Astrocyte of the spinal cord (primary cell): ENCODE measurements around the gene RALA.

Source experiments
- DNase-seq: peaks from one replicate; pipeline ENCODE4 v3.0.0; 2011; ENCODE audit warnings: low read depth, low spot score
- H3K4me3 ChIP-seq: 2 replicates; pipeline ENCODE4 v1.5.1; 2011; ENCODE audit warnings: low read depth, mild to moderate bottlenecking, low read length, moderate library complexity
- in situ Hi-C: cut with HindIII; loops from 2 replicates; pipeline ENCODE4 v1.10.0; 2017; ENCODE audit warnings: low sequenced_read_pairs
- TF ChIP-seq, protein P1 (sequence below): IDR thresholded peaks from 2 replicates; pipeline ENCODE4 v1.5.1; 2012; ENCODE audit warnings: low read depth, mild to moderate bottlenecking, low read length, inconsistent platforms

RALA gene

DNA sequence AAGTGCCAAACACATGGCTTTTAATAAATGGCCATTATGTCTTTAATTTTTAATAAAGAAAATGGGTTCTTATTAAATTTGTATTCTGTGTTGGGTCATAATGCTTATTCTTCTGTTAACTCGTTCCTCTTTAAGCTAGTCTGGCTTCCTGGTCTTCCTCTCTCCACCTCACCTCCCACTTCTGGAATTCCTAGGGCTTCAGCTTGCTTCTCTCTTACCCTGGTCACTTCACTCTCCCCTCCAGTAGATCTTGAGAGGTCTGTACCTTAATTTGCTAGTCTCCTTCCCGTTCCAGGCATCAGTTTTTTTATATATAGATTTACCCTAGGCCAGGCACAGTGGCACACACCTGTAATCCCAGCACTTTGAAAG, 111.2 kb downstream of the RALA start:
- TF ChIP-seq, protein P1, sequence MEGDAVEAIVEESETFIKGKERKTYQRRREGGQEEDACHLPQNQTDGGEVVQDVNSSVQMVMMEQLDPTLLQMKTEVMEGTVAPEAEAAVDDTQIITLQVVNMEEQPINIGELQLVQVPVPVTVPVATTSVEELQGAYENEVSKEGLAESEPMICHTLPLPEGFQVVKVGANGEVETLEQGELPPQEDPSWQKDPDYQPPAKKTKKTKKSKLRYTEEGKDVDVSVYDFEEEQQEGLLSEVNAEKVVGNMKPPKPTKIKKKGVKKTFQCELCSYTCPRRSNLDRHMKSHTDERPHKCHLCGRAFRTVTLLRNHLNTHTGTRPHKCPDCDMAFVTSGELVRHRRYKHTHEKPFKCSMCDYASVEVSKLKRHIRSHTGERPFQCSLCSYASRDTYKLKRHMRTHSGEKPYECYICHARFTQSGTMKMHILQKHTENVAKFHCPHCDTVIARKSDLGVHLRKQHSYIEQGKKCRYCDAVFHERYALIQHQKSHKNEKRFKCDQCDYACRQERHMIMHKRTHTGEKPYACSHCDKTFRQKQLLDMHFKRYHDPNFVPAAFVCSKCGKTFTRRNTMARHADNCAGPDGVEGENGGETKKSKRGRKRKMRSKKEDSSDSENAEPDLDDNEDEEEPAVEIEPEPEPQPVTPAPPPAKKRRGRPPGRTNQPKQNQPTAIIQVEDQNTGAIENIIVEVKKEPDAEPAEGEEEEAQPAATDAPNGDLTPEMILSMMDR, result no peak
- in situ Hi-C loops, result no loop called here
- no peak overlapping the region for H3K4me3 ChIP-seq
- DNase-seq, result no peak

DNA sequence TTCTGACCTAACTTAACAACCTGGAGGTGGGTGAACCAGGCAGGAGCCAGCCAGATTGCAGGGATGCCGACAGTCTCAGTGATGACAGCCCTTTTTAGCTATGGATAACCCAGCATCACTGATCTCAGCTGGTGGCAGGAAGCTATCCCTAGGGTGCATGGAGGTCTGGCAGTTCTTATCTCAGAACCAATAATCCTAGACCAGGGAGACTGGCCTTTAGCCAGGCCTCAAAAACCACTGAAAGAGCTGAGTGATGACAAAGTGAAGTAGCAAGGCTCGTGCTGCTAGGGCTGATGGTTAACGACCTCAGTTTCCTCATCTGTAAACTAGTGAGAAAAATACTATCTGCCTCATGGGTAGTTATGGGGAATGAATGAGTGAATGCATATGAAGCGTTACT, 112.5 kb downstream of the RALA start:
- in situ Hi-C loops, result no loop called here
- DNase-seq, result peak; percentile 42
- TF ChIP-seq, protein P1, result no peak
- no peak overlapping the region for H3K4me3 ChIP-seq

DNA sequence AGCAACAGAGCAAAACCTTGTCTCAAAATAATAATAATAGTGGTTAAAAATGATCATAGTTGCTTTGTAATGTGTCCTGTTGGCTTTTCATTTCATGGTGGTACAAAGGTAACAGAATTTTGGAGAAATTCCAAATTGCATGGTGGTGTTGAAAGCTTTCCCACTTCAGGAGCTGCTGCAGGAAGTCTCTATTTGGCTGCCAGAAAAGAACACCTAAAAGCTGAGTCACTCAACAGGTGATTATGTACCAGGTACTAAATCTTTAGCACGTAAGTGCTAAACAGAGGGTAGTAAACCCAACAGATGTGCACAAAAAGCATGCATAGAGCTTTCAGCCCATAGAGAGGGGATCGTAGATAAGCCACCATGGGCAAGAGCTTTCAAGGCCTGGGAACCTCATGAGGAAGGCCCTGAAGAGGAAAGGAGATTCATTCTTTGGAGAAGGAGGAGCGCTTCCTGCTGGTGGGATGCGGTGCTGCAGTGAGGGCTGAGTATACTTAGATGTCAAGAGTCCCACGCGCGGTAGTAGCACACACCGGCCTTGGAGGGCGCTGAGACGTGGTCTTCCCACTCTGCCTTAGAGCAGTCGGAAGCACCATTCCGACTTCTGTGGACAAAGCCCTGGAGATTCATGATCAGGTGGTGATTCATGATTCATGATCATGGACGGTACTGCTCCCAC, 118.7 kb downstream of the RALA start:
- TF ChIP-seq, protein P1, result peak; percentile 63
- no peak overlapping the region for H3K4me3 ChIP-seq
- peak; percentile 37 for DNase-seq
- in situ Hi-C loops, result no loop called here

DNA sequence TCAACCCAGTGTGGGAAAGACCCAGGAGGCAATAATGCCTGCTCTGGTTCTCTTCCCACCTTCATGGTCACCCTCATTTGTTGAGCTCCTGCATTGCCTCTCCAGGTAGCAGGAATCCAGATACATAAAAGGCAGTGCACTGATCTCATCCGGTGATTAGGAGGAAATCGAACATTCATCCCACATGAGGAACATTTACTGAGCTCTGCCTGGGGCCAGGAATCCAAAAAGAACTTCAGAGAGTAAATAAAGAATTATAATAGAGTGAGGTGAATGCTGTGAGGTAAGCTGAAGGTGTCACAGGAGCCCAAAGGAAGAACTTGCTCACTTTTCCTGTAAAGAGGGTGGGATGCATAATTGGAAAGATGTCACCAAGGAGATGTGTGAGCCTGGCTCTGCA, 121.2 kb downstream of the RALA start:
- no peak overlapping the region for H3K4me3 ChIP-seq
- DNase-seq, result no peak
- TF ChIP-seq, protein P1, result no peak
- in situ Hi-C loops, result no loop called here

DNA sequence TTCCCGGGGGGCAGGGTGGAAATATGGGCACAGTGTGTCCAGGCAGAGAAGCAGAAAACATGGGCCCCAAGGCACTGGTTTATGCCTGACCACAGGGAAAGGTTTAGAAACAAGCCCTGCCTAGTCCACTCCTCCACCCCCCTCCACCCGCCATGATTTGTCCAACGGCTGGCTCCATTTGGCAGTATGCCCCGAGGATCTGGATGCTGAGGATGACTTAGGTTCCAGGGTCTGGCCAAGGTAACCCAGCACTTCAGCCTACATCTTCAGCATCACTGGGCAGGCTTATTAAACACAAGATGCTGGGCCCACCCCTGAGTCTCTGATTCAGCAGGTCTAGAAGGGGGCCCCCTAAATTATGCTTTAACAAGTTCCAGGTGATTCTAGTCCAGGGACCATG, 121.9 kb downstream of the RALA start:
- DNase-seq, result no peak
- no peak overlapping the region for H3K4me3 ChIP-seq
- in situ Hi-C loops, result no loop called here
- TF ChIP-seq, protein P1, result no peak

DNA sequence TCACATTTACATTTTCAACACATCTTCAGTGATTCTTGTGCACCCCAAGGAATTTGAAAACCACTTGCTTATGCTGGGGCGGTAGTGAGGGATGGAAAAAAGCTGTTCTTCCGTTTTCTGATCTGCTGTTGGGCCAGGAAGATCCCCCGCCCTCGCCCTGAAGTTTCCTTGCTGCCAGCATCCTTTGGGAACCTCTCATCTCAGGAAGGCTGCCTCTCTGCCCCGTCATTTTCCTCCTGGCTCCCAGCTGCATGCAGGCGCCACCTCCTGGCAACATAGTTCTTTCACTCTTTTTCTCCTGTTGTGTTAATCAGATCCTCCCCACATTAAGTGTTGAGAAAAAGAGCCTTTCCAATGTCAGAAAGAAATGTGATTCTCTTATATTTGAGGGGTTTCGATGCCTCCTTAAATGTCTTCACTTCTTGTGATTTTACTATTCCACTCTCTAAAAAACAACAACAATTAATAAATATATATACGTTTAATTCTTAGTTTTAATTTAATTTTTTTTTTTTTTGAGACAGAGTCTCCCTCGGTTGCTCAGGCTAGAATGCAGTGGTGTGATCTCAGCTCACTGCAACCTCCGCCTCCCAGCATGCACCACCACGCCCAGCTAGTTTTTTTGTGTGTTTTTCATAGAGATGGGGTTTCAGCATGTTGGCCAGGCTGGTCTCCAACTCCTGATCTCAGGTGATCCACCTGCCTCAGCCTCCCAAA, 122.9 kb downstream of the RALA start:
- H3K4me3 ChIP-seq, result no peak overlapping the region
- peak; percentile 80 for DNase-seq
- in situ Hi-C loops, result no loop called here
- TF ChIP-seq, protein P1, result peak; percentile 82
